Kidney (tissue), 14 donors: ENCODE results near the gene LBHD2. TPM values are rescaled to one million over a fixed set of nuclear protein-coding genes. Genes with fewer than 3 reads are reported as not detected.

ENCODE experiments used
- DNase-seq, 5 donors: peaks; one replicate each; pipeline ENCODE4 v3.0.0-alpha.2; 2013 to 2020
- FAIRE-seq: peaks from 2 replicates; lab custom pipeline; 2012; peaks lifted over from hg19 to GRCh38; lab: Jason Lieb, UNC
- H3K27ac ChIP-seq, 2 donors: one replicate each; pipeline ENCODE4 v1.7.0; 2013; ENCODE audit warnings: low read depth in 2 of 2, low read length in 2 of 2, inconsistent platforms in 1 of 2
- H3K27me3 ChIP-seq: one replicate; pipeline ENCODE4 v1.7.1; 2013; ENCODE audit warnings: low read length, inconsistent platforms; ENCODE audit not compliant: control insufficient read depth, insufficient read depth
- H3K36me3 ChIP-seq, 3 donors: one replicate each; pipeline versions ENCODE4 v1.7.0 to v1.7.1; 2013; ENCODE audit warnings: low read length in 3 of 3, control low read depth in 1 of 3, inconsistent platforms in 1 of 3; ENCODE audit not compliant: insufficient read depth in 3 of 3, control insufficient read depth in 2 of 3
- H3K4me1 ChIP-seq, 3 donors: one replicate each; pipeline versions ENCODE4 v1.7.0 to v1.7.1; 2013; ENCODE audit warnings: low read length in 3 of 3, inconsistent platforms in 1 of 3, low read depth in 1 of 3; ENCODE audit not compliant: control insufficient read depth in 2 of 3, insufficient read depth in 2 of 3
- H3K4me3 ChIP-seq, 3 donors: one replicate each; pipeline versions ENCODE4 v1.7.0 to v1.8.1; 2013; ENCODE audit warnings: low read length in 3 of 3, control low read depth in 1 of 3, inconsistent platforms in 1 of 3
- H3K9ac ChIP-seq, 3 donors: one replicate each; pipeline versions ENCODE4 v1.7.0 to v1.7.1; 2013; ENCODE audit warnings: low read length in 3 of 3, control low read depth in 1 of 3, inconsistent platforms in 1 of 3
- H3K9me3 ChIP-seq, 3 donors: one replicate each; pipeline versions ENCODE4 v1.7.0 to v1.7.1; 2013; ENCODE audit warnings: low read length in 3 of 3, control low read depth in 1 of 3, inconsistent platforms in 1 of 3; ENCODE audit not compliant: control insufficient read depth in 2 of 3, insufficient read depth in 1 of 3
- CTCF ChIP-seq: IDR thresholded peaks from 3 replicates; pipeline ENCODE4 v1.5.1; 2012; ENCODE audit warnings: mild to moderate bottlenecking, moderate library complexity, borderline replicate concordance; ENCODE audit not compliant: insufficient read depth; ENCODE audit errors: extremely low read depth
- intact Hi-C: fragments of 100-400 bp; cut with DNase I; formaldehyde crosslinking; loops from one replicate; pipeline ENCODE4 v1.11.1; 2022
- polyA plus RNA-seq: library from polyadenylated mRNA; stranded (reverse); fragments of 350-450 nt; fragmentation: Illumina TruSeq; extraction: RNeasy Lipid Tissue Mini Kit (QIAGEN cat#74804); gene quantifications from one replicate; pipeline ENCODE4 v1.2.3, GENCODE V29; 2014; ENCODE audit warnings: low read depth, low replicate concordance; ENCODE audit not compliant: insufficient read depth
- total RNA-seq: library from RNA; stranded (reverse); fragmentation: NEBNext Ultra II Directional; extraction: Animal tissue kit (Norgen Biotek cat#: 25700); gene quantifications from one replicate; pipeline ENCODE4 v1.2.1, GENCODE V29; 2021
- donor health status: control.
- donor health status: control.
- donor health status: control.
- donor health status: control.
- donor health status: control.
- donor health status: DM: yes; HTN: yes; CAD: no.
- donor health status: Normal renal cell carcinoma (clear cell type).

LBHD2 gene
- total and polyA plus RNA-seq, 2 donors from 2014 or later: 0.82 TPM; not detected in 1

- Histone ChIP-seq H3K27ac (peak overlapping the region; percentile 57 to 59), H3K9me3 (no peaks in the 10 kb centered on the region), H3K4me1 (peaks cover 0 to 24% (median 17%) of the 10 kb centered on the region in 3 donors), H3K36me3 (no peaks in the 10 kb centered on the region), H3K9ac (peak overlapping the region in 1 of 3 donors; percentile 46), H3K4me3 (no peak overlapping the region), H3K27me3 (no peaks in the 10 kb centered on the region)
- intact Hi-C loops: no loop called here
- DNase-seq: peak in 2 of 5 donors; percentile 36 to 91
- FAIRE-seq: no peak
- TF ChIP-seq CTCF: no peak
Observed at GRCh38 chr14:103072595-103073366, 11.2 kb upstream of the LBHD2 start.

DNA sequence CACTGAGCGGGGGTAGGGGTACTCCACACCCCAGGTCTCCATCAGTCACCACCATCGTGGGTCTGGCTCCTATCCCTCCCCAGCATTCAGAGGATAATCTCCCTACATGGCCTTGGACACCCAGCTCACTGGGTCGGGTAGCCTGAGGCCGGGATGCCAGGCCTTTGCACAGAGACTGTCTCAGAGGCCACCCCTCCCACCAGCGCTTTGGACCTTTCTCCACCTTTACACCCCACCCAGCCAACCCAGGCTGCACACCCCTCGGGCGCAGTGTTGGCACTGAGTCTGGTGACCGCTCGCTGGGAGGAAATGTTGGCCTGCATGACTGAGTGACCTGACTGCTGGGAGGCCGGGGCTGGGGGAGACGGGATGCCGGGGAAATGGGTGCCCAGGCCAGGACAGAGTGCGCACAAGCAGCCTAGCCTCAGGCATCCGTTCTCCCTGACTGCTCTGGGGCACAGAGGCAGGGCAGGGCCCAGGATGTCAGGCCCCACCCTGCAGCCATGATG, 10.6 kb upstream of the LBHD2 start:
- Histone ChIP-seq H3K27ac (peak overlapping the region; percentile 57 to 59), H3K9me3 (no peaks in the 10 kb centered on the region), H3K4me3 (no peak overlapping the region), H3K27me3 (no peaks in the 10 kb centered on the region), H3K36me3 (no peaks in the 10 kb centered on the region), H3K9ac (no peak overlapping the region), H3K4me1 (peaks cover 0 to 21% (median 11%) of the 10 kb centered on the region in 3 donors)
- TF ChIP-seq CTCF: no peak
- no peak for FAIRE-seq
- DNase-seq: peak in 3 of 5 donors; percentile 30 to 95 (median 46)
- intact Hi-C loops: no loop called here

GRCh38 chr14:103073876-103074728, 9.9 kb upstream of the LBHD2 start:
- DNase-seq (peak in 2 of 5 donors; percentile 49 to 84), FAIRE-seq (no peak)
- Histone ChIP-seq H3K36me3 (no peaks in the 10 kb centered on the region), H3K27me3 (no peaks in the 10 kb centered on the region), H3K9me3 (no peaks in the 10 kb centered on the region), H3K27ac (peak overlapping the region; percentile 59 to 67), H3K9ac (no peak overlapping the region), H3K4me3 (no peak overlapping the region), H3K4me1 (peaks cover 0 to 19% (median 11%) of the 10 kb centered on the region in 3 donors)
- intact Hi-C loops: no loop called here
- no peak for TF ChIP-seq CTCF
